Osteocyte (in vitro differentiated cells): ENCODE data around the gene ARHGEF40. TPM values are rescaled to one million over a fixed set of nuclear protein-coding genes. Genes with fewer than 3 reads are reported as not detected.

Source experiments
- DNase-seq: peaks from one replicate; pipeline ENCODE4 v3.0.0; 2021; ENCODE audit warnings: mixed read lengths; ENCODE audit not compliant: unreplicated experiment; ENCODE audit errors: extremely low spot score
- H3K27ac Mint-ChIP-seq: one replicate; pipeline ENCODE4 v1.8.0; 2021; ENCODE audit warnings: mild to moderate bottlenecking, mixed read lengths; ENCODE audit not compliant: unreplicated experiment
- H3K27me3 Mint-ChIP-seq: one replicate; pipeline ENCODE4 v1.8.0; 2021; ENCODE audit warnings: mixed read lengths; ENCODE audit not compliant: unreplicated experiment
- H3K36me3 Mint-ChIP-seq: one replicate; pipeline ENCODE4 v1.8.0; 2021; ENCODE audit warnings: mixed read lengths; ENCODE audit not compliant: unreplicated experiment
- H3K4me1 Mint-ChIP-seq: one replicate; pipeline ENCODE4 v1.8.0; 2021; ENCODE audit warnings: mixed read lengths; ENCODE audit not compliant: unreplicated experiment
- H3K4me3 Mint-ChIP-seq: one replicate; pipeline ENCODE4 v1.8.0; 2021; ENCODE audit warnings: mild to moderate bottlenecking, moderate library complexity, mixed read lengths; ENCODE audit not compliant: unreplicated experiment
- H3K9me3 Mint-ChIP-seq: one replicate; pipeline ENCODE4 v1.8.0; 2021; ENCODE audit warnings: mixed read lengths; ENCODE audit not compliant: unreplicated experiment
- CTCF ChIP-seq: fragments of 200-600 bp; sonication (generic); IDR thresholded peaks from 2 replicates; pipeline ENCODE4 v1.5.0; 2021; ENCODE audit warnings: antibody characterized with exemption, mild to moderate bottlenecking, moderate library complexity
- total RNA-seq: library from RNA; stranded (reverse); gene quantifications from 2 replicates; pipeline ENCODE4 v1.2.1, GENCODE V29; 2021

Gene ARHGEF40
- total RNA-seq, 1 donor from 2014 or later, result 139 TPM

GRCh38 chr14:21078287-21078686 is 8.2 kb downstream of the ARHGEF40 start:
- H3K27me3 Mint-ChIP-seq, result no peaks in the 10 kb centered on the region
- no peaks in the 10 kb centered on the region for H3K9me3 Mint-ChIP-seq
- no peak for DNase-seq
- H3K27ac Mint-ChIP-seq, result no peak overlapping the region
- H3K4me1 Mint-ChIP-seq, result peaks cover 9% of the 10 kb centered on the region
- H3K4me3 Mint-ChIP-seq, result no peak overlapping the region
- no peak for TF ChIP-seq CTCF
- H3K36me3 Mint-ChIP-seq, result peaks cover 54% of the 10 kb centered on the region

GRCh38 chr14:21078726-21079125 is 8.6 kb downstream of the ARHGEF40 start:
- TF ChIP-seq CTCF, result no peak
- Mint-ChIP-seq H3K36me3 (peaks cover 49% of the 10 kb centered on the region), H3K4me3 (no peak overlapping the region), H3K27me3 (no peaks in the 10 kb centered on the region), H3K4me1 (peaks cover 5% of the 10 kb centered on the region), H3K9me3 (no peaks in the 10 kb centered on the region), H3K27ac (no peak overlapping the region)
- DNase-seq, result no peak

GRCh38 chr14:21081521-21082142 is 11.5 kb downstream of the ARHGEF40 start:
- Mint-ChIP-seq H3K36me3 (peaks cover 58% of the 10 kb centered on the region), H3K9me3 (no peaks in the 10 kb centered on the region), H3K27me3 (no peaks in the 10 kb centered on the region), H3K27ac (no peak overlapping the region), H3K4me1 (peaks cover 3% of the 10 kb centered on the region), H3K4me3 (no peak overlapping the region)
- no peak for TF ChIP-seq CTCF
- DNase-seq, result no peak

- Mint-ChIP-seq H3K27me3 (no peaks in the 10 kb centered on the region), H3K9me3 (no peaks in the 10 kb centered on the region), H3K27ac (no peak overlapping the region), H3K36me3 (peaks cover 51% of the 10 kb centered on the region), H3K4me1 (peaks cover 13% of the 10 kb centered on the region), H3K4me3 (no peak overlapping the region)
- TF ChIP-seq CTCF, result no peak
- DNase-seq, result no peak
These were observed 13.6 kb downstream of the ARHGEF40 start for GRCh38 chr14:21083565-21084325.

- Mint-ChIP-seq H3K27ac (peak overlapping the region; percentile 60), H3K4me3 (no peak overlapping the region), H3K4me1 (peaks cover 14% of the 10 kb centered on the region), H3K27me3 (no peaks in the 10 kb centered on the region), H3K36me3 (peaks cover 51% of the 10 kb centered on the region), H3K9me3 (no peaks in the 10 kb centered on the region)
- TF ChIP-seq CTCF, result no peak
- no peak for DNase-seq
These were observed 14.3 kb downstream of the ARHGEF40 start for GRCh38 chr14:21084396-21084795.
